Liver (tissue), 3 donors: ENCODE data around the gene SYNM.

Experiments
- ATF3 ChIP-seq: IDR thresholded peaks from 2 replicates; pipeline ENCODE4 v1.6.1; 2016; ENCODE audit warnings: antibody characterized with exemption
- CTCF ChIP-seq: fragments of 150-350 bp; IDR thresholded peaks from 2 replicates; pipeline ENCODE4 v1.5.1; 2017; ENCODE audit warnings: improper control_type of control experiment, low read depth, low read length; ENCODE audit not compliant: missing input control
- GABPA ChIP-seq, 2 donors: IDR thresholded peaks in 1 of 2; conservative IDR thresholded peaks in 1 of 2; 2 replicates each; pipeline ENCODE4 v1.6.1; 2016; ENCODE audit warnings: antibody characterized with exemption in 2 of 2, mild to moderate bottlenecking in 1 of 2, moderate library complexity in 1 of 2
- NR2F2 ChIP-seq: IDR thresholded peaks from 2 replicates; pipeline ENCODE4 v1.6.1; 2016; ENCODE audit warnings: antibody characterized with exemption
- TAF1 ChIP-seq: conservative IDR thresholded peaks from 2 replicates; pipeline ENCODE4 v1.6.1; 2016; ENCODE audit warnings: antibody characterized with exemption, mild to moderate bottlenecking
- YY1 ChIP-seq: IDR thresholded peaks from 2 replicates; pipeline ENCODE4 v1.6.1; 2016; ENCODE audit warnings: antibody characterized with exemption, mild to moderate bottlenecking
- donor health status: healthy.
- donor health status: healthy.

GRCh38 chr15:99182791-99183190 is 77.9 kb downstream of the SYNM start:
- no peak for TF ChIP-seq YY1
- no peak for TF ChIP-seq CTCF
- no peak for TF ChIP-seq ATF3
- no peak for TF ChIP-seq GABPA (IDR thresholded peaks at IDR 0.05 in 1 of 2, conservative IDR thresholded peaks at IDR 0.05 in 1 of 2)
- no peak for TF ChIP-seq TAF1
- TF ChIP-seq NR2F2: no peak
